ENCODE results near the gene PHC2.
"Not testable (repeated sequence)": the region's sequence is repeated elsewhere in the genome, so short reads cannot be mapped to it uniquely, and the experiment has no call there.

PHC2 gene

DNA sequence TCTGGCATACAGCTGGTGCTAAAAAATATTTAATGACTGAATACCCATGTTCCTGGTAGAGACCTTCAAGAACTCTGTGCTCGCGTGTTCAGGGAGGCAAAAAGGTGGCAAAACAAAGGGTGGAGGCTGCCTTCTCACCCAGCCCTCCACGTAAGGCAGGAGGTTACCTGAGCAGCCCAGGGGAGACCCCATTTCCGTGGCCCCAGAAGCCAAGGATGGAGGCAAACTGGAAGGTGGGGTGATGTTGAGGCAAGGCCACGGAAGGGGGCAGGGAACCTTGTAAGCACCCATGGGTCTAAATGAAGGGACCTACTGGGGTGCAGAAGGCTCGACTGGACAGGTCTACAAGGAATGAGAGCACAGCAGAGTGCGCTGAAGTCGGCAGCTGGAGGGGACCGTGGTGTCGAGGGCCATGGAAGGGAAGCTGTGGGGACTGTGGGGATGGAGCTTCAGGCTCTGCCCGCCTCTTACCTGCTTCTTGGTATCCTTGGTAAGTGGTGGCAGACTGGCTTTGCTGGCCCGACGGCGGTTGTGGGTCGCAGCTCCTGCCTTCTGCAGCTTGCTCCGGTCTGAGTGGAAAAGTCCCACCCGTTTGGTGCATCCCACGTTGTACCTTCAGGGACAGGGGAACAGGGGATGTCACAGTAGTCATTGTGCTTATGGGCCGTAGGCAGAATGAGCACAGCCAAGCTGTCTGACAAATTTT is 101.1 kb downstream of the PHC2 start:
- no peak for DNase-seq

DNA sequence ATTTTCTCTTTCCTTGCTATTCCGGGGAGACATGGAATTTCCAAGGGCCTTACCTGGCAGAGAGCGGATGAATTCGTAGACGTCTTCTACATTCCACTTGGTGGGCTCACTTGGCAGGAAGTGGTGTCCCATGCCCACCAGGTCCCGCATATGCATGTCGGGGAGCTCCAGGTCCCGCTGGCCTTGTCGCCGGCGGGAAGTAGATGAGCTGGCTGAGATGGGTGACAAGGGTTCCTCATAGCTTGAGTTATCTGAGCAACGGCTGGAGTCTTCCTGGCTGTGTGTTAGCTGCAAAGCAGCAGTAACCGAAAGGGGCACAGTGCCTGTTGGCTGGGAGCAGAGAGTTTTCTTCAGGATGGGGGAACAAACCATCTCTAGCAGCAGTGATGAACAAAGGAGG is 102.1 kb downstream of the PHC2 start:
- no peak for DNase-seq

- peak; percentile 76 for DNase-seq
Observed at GRCh38 chr1:33327587-33328325, 103.1 kb downstream of the PHC2 start.

GRCh38 chr1:33326785-33327184 is 104.1 kb downstream of the PHC2 start:
- DNase-seq: no peak

DNA sequence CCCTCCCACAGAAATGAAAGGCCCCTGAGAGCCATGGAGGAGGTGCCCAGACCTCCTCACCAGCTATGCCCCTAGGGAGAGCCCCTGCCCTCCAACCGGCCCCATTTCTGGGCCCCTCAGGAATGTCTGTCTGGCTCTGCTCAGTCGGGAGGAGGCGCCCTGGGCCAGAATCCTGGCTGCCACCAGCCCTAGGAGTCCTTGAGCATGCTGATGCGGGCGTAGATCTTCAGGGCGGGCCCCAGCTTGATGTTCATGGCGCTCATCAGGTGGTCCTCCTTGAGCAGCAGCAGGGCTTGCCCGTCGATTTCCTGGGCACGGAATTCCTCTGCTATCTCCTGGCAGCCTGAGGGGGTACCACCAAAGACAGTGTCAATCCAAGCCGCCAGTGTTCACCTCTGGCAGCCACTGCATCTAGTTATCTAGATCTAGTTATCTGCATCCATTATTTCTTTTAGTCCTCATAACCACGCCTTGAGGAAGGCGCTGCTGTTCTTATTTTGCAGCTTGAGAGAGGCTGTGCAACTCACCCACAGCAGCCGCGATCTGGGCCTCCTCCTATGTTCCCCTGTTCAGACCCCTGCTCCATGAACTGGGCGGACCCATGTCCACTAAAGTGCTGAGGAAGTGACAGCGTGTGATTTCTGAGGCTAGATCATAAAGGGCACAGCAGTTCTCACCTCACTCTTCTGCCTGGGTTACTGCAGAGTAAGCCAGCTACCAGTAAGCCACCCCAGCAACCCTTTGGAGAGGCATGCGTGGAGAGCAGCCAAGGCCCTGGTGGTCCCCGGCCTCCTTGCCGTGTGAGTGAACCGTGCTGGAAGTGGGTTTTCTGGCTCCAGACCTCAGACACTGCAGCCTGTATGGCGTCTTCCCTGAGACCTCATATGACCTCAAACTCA is 106.0 kb downstream of the PHC2 start:
- DNase-seq: no peak

DNA sequence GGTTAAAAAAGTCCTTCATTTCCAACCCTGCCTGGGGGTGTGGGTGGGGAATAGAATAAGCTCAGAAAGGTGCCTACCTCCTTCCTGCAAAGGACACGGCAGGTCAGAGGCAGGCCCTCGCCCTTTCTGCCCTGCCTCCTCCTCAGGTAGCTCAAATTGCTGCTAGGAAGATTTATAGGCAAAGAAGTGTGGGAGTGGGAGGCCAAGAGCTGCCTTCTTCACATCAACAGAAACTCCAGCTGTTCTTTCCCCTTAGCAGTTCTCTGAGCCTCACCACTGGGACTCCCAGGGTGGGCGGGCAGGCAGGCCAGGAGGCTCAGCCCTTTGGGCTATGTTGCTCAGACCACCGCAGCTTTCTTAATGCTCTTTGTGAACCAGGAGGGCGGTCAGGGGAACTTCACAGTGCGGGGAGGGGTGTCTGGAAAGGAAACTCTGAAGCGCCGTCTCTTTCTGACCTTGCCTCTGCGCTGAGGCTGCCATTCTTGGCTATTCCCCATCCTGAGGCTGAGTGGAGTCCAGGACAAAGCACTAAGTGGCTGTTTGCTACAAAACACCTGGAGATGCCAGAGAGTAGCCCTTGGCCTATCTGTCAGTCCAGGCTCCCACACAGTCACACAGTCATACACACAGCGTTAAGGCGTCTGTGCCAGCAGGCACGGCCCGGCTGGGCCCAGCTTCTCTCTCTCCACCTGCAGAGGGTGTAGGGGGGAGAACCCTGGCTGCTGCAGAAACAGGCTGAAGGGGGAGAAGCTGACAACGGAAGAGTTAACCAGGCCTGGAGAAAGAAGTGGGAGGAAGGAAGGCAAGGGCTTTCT is 107.0 kb downstream of the PHC2 start:
- no peak for DNase-seq

DNA sequence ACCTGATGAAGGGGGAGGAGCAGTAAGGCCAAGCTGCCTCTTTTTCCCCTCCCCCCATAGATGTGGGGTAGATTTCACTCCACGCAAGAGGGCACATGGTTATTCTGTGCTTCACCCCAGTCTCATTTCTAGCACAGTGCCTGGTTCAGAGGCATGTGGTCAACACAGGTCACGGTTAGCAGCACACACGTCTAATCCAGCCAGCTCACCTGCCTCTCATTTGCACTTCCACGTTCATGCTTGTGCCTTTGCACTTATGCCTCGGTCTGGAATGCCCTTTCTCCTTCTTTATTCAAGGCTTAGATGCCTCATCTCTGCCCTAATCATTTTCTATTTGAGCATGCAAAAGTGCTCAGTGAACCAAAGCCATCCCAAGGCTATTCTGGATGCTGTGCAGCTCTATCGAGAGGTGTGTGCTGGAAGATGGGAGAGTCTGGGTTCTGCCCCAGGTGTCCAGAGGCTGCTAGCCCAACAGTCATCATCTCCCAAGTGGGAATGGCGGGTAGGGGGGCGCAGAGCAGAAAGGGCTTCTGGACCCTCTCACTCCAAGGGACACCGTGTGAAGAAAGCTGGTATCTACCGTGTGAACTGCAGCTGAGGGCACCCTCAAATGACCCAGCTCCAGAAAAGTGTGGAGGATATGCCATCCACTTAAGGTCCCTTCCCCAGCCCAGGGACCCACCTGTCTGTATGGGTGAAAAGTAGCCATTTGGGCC is 107.9 kb downstream of the PHC2 start:
- DNase-seq: no peak

DNA sequence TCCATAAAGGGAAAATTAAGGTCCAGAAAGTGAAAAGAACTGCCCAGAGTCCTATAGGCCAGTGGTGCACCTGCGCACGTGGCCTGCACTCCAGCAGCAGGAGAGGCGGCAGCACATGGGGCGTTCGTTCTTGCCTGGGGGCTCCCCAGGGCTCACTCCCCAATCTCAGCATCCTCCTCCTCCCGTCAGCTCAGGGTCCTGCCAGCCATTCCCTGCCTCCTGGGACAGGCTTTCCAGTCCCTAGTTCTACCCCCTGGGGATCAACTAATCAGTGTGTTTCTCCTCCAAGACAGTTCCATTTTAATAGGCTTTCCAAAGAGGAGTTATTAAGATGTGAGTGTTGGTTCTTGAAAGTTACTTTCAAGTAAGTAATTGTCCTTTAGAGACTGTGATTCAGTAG is 108.8 kb downstream of the PHC2 start:
- no peak for DNase-seq

GRCh38 chr1:33321178-33321577 is 109.7 kb downstream of the PHC2 start:
- no peak for DNase-seq

DNA sequence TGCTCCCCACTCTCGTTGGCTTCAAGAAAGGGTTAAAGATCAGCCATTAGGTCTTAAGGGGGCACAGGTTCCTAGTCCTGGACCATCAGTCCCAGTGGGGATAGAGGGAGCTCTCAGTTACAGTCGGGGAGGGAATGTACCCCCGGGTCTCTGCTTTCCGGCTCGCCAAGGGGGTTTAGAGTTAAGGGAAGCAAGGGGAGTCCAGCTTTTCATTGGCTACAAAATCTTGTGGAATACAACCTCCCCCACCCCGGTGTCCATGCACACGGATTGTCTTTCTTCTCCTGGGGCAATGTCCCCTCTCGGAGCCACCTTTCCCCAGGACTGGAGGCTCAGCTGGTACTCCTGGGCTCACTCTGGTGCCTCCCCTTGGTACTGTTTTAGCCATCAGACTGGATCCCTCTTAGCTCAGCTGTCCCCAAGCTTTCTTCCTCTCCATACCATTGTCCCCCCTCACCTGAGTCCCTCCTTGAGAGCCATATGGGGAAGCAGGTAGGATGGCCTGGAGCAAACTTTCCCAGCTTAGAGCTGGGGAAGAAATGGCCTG is 110.2 kb downstream of the PHC2 start, which contains the start of gene A3GALT2:
A3GALT2 (minus strand) TSS at position 480 of the 547 bp plus-strand sequence; CDS start at position 480, 0 bp downstream.
- DNase-seq: no peak

DNA sequence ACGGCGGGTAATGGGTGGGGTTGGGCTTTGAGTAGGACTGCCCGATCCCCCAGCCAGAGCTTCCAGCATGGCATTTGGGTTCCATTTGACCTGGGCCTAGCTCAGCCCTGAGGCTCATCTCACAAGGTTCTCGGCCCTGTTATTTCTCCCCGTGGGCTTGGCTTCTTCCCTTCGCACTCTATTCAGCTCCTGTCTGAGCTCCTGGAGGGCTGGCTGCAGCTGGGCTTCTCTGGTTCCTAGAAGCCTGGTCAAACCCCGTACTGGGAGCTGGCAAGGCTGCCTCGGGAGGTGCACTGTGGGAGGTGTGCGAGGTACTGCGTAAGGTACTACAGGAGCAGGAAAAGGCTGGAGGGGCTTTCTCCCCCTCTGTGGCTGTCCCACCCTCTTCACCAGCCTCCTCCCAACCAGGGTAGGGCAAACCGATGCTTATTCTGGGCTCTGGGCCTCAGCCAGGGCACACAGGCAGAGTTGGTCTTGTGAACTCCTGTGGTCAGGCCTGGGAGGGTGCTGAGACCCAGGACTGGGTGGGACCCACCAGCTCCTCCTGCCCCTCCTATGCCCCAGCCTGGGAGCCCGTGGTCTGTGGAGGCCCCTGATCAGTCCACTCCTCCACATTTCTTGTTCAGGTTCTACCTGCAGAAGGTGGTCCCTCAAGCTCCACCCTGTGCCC is 110.8 kb downstream of the PHC2 start:
- no peak for DNase-seq

DNA sequence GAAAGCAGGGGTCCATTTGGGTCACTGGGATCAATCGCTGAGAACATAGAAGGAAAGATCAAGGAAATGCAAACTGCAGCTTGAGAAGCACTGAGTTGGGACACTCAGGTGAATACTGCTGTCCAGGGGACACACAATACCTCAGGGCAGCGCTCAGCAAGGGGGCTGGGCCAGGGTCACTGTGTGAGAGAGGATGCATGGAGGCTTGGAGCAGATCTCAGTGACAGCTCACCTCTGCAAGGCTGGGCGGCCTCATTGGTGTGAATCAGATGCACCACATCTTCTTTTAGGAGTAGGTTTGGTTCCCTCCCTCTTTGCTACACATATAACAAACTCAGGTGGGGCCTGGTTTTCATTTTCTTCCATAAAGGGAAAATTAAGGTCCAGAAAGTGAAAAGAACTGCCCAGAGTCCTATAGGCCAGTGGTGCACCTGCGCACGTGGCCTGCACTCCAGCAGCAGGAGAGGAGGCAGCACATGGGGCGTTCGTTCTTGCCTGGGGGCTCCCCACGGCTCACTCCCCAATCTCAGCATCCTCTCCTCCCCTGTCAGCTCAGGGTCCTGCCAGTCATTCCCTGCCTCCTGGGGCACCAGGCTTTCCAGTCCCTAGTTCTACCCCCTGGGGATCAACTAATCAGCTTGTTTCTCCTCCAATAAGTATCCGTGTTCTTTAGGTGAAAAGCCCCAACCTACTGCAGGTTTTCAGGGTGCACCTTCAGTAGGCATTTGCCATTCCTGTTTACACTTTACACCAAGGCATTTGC is 111.5 kb downstream of the PHC2 start:
- no peak for DNase-seq

DNA sequence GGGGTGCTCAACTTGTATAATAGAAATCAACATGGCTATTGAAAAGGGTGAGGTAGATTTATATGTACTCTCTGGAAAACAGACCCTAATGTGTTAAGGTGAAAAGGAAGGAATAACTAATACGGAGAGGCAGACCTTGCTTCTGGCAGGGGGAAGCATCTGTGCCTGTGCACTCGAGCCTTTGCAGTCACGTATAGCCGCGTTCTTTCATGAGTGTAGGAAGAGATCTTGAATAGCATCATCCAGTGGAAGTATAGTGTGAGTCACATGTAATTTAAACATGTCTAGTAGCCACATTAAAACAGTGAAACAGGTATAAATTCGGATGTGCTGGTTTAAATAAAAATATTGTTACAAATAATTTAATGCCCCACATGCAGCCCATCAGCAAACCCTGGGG is 112.9 kb downstream of the PHC2 start:
- no peak for DNase-seq

DNA sequence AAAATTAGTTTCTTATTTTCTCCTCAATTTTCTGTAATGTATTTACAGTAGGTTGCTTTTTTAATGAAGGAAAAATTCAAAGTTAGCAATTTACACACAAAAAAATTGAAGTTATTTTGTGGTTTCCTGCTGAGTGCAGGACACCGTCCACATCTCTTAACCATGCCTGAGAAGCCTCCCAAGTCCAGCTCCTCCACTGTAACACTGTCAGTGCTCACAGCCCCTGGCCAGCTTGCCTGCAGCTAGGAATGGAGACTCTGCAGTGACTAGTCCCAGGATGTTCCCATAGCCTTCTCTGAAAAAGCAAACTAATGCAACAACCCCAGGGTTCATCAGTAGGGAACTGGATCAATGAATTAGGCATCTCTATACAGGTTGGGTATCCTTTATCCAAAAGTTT is 113.5 kb downstream of the PHC2 start:
- DNase-seq: no peak

GRCh38 chr1:33316601-33317000 is 114.3 kb downstream of the PHC2 start:
- no peak for DNase-seq

GRCh38 chr1:33314416-33314815 is 116.5 kb downstream of the PHC2 start:
- DNase-seq: no peak

GRCh38 chr1:33312413-33312749 is 118.5 kb downstream of the PHC2 start:
- DNase-seq: no peak

- no peak for DNase-seq
Observed at GRCh38 chr1:33311706-33312412, 119.0 kb downstream of the PHC2 start.

GRCh38 chr1:33310702-33311101 is 120.2 kb downstream of the PHC2 start:
- no peak for DNase-seq

GRCh38 chr1:33309351-33309750 is 121.5 kb downstream of the PHC2 start:
- DNase-seq: not testable (repeated sequence)
